ENCODE data around the gene NDE1.
"Not testable (repeated sequence)": the region's sequence is repeated elsewhere in the genome, so short reads cannot be mapped to it uniquely, and the experiment has no call there.

NDE1 gene, protein sequence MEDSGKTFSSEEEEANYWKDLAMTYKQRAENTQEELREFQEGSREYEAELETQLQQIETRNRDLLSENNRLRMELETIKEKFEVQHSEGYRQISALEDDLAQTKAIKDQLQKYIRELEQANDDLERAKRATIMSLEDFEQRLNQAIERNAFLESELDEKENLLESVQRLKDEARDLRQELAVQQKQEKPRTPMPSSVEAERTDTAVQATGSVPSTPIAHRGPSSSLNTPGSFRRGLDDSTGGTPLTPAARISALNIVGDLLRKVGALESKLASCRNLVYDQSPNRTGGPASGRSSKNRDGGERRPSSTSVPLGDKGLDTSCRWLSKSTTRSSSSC

DNA sequence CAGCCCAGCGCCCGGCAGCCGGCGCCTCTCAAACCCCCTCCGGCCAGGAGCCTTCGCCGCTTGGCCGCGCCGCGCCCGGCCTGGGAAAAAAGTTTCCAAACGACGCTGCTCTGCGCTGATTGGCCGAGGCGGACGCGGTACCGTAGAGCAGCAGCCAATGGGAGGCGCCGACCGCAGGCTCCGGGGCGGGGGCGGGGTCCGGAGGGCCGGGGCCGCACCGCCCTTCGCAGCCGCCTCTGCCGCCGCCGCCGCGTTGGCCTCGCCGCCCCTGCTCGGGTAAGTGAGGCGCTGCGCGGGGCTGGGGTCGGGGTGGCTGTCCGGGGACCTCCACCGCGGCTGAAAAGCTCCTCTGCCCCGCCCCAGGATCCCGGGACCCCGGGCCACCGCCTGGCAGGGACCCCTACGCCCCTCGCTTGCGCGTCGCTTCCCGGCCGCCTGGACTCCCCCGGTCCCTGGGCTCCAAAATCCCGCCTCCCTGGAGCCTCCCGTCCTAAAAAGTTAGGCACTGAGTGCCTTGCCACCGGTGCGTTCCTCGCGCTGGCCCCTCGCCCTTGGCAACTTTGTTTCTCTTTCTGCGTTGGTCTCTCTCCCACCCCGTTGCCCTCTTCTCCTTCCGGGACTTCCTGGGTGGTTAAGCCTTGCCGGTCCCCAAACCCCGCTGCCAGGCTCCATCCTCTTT, at the start of gene NDE1:
Gene NDE1, plus strand, starts transcription at position 227 of the 679 bp plus-strand sequence. CDS start 14,534 bp downstream, outside the sequence.
- peak; percentile 69 to 74 for DNase-seq (ENCODE audit: low read depth in 2 of 2)

DNA sequence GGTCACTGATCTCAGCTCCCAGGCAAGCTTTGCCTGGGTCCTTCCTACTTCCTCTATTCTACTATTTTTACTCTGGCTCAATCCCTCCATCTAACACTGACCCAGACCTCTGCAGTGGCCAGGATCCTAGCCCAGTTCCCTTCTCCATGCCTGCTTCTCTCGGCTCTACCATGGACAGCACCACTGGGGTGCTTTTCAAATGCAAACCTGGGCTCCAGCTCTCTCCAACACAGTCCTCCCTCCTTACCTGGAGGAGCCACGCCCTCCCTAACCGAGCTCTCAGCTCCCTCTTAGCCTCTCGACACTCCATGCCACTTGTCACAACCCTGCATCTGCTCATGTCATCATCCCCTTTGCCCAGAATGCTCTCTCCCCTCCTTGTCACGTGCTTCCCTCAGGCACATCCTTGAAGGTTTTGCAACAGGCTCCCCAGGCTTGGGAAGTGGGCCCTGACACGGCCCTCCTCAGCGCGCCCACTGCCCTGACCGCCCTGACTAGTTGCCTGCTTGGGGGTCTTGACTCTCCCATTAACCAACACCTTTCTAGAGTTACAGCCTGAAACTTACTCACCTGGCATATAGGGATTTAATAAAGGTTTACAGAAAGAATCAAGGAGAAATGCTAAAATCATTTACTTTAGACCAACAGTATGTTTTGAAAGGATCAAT, 48.7 kb upstream of the NDE1 start:
- no peak for DNase-seq (ENCODE audit: low read depth in 2 of 2)

DNA sequence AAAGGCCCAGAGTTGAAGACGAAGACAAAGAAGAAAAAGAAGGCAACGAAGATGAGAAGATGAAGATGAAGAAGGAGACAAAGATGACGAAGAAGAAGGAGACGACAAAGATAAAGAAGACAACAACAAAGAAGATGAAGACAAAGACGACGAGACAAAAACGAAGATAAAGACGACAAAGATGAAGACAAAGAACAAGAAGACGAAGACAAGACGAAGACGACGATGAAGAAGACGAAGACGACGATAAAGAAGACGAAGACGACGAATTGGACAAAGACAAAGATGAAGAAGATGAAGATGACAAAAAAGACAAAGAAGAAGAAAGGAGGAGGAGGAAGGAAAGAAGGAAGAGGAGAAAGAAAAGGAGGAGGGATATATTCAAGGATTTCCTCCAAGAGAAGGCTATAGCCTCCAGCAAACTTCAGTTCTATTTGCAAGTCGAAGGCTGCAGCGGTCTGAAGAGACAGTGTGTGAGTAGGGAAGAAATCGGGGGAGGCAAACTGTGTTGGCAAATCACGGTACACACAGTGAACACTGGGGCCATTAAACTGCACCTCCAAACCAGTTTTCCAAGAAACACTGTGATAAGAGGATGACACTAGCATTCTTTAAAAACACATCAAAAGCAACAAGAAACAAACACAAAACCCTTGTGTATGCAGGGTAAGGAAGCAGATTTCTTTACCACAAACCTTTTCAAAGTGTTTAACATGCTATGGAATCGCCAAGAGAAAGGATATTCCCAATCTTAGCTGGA, 47.6 kb upstream of the NDE1 start:
- DNase-seq (ENCODE audit: low read depth in 2 of 2): no peak

DNA sequence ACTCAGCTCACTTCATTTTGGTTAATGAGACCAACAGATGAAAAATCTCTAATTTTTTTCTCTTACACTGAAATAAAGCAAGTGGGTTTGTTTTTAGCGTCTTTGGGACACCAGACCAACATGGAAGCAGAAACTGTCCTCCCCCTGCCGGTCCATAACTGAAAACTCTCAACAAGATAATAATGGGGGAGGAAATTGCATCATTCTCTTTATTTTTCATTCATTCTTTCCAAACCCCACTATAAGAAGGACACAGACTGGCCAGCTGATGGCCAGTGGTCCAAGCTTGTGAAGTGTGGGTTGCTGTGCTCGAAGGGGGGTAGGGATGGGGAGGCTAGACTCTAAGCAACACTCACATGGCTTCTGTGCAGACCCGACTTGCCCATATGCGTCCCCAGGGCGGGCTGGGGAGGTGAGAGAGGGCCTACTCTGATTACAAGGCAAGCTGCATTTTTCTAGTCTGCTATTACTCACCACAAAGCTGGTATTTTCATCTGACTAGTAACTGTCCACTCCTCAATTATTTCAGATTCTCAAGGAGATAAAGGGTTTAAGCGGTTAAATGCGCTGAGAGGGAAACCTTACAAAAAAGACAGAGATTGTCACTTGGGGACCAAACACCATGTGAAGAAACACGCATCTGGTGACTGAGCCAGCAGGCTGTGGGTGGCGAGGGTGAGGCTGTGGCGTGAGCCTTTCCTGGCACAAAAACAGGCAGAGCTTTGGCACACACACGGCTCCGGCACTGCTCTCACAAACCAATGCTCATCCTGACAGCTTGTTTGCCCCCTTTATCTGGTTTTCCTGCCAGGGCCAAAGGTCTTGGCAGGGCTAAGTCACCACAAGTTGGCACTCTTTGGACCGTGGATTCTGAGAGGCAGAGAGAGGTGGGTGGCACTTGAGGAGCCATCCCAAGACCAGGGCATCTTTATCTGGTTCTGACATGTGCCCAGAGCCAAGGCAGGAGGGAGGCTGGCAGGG, 45.3 kb upstream of the NDE1 start:
- DNase-seq (ENCODE audit: low read depth in 2 of 2): no peak

DNA sequence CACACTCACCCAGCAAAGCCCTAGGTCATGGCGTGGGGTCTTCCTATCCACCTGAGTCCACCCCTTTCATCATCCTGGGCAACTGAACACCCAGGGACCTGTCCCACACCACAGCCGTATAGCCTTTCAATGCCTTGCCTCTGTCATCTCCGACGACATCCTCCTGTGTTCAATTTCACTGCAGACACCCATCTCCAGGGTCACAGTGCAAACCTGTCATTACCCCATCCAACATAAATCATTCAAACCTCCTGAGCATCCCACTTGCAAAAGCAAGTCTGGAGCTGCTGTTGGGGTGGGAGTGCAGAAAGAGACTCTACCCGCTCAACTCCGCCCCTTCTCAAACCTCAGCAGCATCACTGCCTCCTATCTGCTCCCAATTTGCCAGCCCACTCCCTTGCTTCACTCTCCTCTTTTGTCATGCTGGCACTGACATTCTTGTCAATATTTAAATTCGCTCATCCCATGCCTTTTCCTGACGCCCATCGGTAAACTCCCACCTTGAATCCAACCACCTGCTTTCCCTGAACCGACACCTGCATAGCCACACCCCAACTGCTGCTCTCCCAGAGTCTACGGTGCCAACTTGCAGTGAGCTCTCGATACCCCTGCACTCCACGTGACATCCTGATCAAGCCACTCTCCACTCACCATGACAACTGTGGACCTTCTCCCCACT, 44.1 kb upstream of the NDE1 start:
- DNase-seq (ENCODE audit: low read depth in 2 of 2): no peak

DNA sequence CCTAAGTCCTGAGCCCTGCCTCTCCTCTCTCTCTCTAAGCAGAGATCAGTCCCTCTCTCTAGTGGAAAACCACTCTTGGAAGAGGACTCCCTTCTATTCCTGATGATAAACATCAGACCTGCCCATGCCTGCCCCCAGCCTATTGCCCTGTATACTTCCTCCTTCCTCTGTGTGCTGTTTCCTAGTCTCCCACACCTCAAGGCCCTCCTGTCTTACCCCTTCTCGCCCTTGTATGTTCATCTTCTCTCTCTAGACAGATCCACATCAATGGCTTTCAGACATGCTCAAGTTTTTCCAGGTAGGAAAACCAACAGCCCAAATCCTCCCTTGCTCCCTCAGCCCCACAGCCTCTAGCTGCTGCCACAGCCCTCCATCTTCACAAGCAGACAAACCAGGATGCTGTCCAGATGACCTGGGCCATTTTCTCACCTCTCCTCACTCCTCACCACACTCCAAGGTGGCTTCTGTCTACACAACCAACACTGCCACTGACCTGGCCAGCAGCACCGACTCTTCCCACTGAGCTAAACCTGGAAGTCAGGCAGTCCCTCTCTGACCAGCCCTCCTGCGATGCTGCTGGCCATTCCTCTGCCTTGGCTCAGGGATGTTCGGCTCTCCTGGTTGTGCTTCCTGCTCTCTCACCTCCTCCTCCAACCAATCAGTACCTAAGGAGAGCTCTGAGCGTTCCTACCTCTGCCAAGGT, 43.4 kb upstream of the NDE1 start:
- no peak for DNase-seq (ENCODE audit: low read depth in 2 of 2)

DNA sequence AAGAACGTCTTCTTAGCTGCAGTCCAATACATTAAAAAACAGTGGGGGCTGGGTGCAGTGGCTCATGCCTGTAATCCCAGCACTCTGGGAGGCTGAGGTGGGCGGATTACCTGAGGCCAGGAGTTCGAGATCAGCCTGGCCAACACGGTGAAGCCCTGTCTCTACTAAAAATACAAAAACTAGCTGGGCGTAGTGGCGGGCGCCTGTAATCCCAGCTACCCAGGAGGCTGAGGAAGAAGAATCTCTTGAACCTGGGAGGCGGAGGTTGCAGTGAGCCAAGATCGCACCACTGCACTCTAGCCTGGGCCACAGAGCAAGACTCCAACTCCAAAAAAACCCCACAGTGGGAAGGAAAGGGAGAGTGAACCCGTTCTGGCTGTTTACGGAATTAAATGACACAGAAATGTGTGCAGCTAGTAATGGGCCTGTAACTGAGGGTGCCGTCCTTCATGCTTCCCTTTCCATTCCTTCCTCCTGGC, 42.8 kb upstream of the NDE1 start:
- not testable (repeated sequence) for DNase-seq (ENCODE audit: low read depth in 2 of 2)

DNA sequence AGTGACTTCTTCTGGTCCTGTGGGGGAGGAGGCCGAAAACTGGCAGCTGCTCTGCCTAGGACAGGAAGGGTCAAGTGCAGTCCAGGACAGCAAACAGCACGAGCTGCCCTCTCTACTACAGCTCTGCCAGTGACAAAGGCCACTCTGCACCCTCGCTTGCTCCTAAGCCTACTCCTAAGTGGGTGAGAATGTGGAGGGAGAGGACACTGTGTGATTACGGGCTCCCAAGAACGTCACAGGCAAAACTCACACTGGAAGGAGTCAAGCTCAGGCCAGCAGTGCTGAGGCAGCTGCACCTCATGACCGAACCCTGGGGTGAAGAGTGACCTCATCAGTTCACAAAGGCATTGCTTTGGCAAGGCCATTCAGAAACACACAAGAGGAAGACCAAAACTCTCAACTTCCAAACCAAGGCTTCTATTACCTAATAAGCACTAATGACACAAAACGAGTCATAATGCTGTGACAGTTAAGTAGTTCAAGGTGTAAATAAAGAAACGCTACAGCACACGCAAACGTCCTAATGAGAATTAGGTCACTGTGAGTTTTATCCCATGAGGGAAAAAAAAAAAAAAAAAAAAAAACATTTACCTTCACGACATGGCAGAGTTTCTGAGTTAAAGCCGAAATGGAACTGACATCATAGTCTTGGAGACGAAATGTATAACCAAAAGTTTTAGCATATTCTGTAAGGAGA, 42.2 kb upstream of the NDE1 start:
- no peak for DNase-seq (ENCODE audit: low read depth in 2 of 2)

DNA sequence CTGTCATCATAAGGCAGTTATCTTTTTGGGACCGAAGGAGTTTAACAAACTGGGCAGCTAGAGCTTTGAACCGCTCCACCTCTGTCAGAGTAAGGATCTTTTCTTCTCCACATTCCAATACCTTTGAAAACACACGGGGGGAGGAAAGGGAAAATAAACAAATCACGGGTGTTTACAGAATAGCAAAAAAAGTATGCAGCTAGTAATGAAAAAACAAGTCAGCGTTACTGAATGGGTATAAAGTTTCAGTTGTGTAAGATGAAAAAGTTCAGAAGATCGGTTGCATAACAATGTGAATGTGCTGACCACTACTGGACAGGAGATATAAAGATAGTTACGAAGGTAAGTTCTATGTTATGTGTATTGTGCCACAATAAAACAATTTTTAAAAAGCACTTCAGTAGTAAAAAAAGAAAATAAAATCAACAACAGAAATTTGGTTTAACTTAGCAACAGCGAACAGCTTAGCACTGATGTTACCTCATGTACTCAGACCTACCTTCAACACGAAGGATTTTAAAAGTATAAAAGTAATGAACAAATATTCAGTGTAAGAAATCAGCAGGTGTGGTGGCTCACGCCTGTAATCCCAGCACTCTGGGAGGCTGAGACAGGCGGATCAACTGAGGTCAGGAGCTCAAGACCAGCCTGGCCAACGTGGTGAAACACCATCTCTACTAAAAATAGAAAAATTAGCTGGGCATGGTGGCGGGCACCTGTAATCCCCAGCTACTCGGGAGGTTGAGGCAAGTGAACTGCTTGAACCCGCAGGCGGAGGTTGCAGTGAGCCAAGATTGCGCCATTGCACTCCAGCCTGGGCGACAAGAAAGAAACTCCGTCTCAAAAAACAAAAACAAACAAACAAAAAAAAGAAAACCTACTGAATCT, 41.4 kb upstream of the NDE1 start:
- DNase-seq (ENCODE audit: low read depth in 2 of 2): no peak

DNA sequence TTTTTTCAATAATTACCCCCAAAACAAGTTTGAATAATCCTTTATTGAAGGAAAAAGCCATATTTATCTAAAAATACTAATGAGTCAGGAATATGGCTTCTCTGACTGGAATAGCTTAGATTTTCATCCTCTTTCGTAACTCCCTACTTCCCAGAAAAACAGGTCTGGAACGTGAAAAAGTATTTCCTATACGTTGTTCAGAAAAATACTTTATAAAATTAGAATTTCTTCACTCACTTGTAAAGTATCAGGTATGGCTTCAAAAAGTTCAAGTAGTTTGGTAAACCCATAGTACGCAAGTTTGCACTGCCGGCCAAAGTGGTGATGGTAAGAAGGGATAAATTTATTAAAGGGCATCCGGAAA, 40.8 kb upstream of the NDE1 start:
- DNase-seq (ENCODE audit: low read depth in 2 of 2): no peak

DNA sequence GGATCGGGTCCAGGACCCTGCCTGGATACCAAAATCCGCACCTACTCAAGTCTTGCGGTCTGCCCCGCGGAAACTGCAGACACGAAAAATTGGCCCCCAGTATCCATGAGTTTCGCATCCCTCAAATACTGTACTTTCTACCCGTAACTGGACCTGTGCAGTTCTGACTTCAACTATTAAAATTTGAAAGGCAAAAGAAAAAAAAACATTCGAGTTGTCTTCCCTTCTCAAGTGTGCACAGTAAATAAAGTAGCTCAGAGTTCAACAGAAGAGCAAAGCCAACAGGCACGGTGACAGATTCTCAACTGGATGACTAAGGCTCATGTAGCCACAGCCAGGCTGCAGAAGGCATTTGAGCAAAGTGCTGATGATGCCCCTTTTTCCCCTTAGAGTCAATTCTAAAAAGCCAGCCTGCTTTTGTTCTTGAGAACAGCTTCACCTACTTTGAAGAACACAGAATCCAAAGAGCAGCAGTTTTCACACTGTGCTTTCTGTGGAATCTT, 39.6 kb upstream of the NDE1 start:
- no peak for DNase-seq (ENCODE audit: low read depth in 2 of 2)

DNA sequence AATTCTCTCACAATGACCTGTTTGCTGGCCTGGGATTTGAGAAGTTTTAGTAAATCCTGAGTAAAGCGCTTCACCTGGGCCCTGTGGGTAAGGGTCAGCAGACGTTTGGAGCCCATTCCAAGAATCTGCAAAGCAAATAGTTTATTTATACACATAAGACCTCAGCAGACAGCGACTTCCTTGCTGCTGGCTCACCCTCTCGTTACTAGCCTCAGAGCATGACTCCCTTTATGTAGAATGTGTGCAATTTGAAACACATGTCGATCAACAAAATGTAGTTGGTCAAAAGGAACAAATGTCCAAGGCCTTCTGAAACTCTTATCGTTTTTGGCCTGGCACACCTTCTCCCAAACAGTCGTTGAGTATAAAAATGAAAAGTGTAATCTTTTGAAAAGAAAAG, 38.4 kb upstream of the NDE1 start:
- DNase-seq (ENCODE audit: low read depth in 2 of 2): no peak

DNA sequence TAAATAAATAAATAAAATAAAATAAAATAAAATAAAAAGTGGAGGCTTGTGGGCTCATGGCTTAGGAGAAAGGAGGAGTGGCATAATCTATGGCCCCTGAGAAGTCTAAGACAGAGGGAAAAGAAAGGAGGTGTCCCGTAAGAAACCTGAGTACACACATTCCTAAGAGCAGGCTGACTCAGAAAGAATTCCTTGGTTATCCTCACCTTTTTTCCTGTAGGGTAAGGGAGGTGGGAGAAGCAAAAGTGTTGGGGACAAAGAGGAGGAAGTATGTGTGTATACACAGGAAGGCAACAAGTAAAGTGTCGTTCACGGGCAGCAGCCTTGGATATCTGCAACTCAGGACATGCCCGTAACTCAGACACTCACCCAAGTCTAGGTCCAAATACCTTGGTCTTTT, 36.4 kb upstream of the NDE1 start:
- DNase-seq (ENCODE audit: low read depth in 2 of 2): no peak

DNA sequence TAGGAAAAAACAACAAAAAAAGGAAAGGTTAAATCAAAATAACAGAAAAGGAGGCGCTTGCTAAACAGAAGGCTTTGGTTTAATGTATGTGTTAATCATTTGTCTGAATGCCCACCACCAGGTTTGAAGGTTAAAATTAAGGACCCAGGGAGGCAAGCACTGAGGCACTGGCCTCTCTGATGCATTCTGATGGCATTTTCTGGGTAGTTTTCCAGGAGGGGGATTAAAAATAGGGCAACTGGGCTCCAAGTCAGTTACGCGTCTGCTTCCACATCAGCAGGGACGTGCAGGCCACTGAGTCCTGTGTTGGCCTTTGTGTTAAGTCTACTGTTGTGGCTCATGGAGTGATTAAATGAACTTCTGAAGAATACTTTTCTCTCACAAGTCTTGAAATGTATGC, 34.0 kb upstream of the NDE1 start:
- DNase-seq (ENCODE audit: low read depth in 2 of 2): no peak

DNA sequence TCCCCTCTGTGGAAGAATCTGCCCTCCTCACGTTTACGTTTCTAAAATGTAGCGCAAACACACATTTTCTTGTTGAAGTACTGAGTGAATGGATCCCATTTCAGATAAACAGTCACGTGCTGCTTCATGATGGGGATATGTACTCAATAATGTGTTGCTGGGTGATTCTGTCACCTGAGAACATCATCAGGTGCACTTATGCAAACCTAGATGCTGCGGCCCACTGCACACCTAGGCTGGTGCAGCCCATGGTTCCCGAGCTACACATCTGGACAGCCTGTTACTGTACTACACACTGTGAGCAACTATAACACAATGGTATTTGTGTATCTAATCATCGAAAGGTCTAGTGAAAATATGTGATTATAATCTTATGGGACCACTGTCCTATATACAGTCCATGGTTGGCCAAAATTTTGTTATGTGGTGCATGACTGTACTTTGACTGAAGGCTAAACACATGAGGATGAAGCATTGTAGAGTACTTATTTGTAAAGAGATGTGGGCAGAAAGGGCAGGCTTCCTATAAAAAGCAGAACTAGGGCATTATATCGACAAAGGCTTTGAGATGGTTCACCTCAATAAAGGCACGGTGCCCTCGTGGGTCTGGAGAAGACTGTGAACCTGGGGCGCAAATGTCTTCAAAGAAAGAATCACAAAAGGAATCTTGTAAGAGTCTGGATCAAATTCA, 33.4 kb upstream of the NDE1 start:
- DNase-seq (ENCODE audit: low read depth in 2 of 2): no peak

DNA sequence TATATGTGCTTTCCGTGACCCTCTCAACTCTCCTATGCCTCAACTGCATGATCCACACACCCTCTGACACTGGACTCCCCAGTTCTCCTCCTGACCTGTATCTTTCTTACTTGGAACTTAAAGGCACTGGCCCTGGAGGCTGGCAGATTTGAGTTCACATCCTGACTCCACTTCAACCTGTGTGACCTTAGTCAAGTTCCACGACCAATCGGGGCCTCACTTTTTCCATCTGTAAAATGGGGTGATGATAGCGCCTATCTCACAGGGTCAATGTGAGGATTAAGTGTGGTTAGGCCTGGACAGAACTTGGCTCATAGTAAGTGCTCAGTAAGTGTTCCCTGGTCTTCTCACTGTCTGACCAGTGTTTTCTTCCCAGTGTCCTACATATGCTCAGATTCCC, 32.1 kb upstream of the NDE1 start:
- DNase-seq (ENCODE audit: low read depth in 2 of 2): no peak

DNA sequence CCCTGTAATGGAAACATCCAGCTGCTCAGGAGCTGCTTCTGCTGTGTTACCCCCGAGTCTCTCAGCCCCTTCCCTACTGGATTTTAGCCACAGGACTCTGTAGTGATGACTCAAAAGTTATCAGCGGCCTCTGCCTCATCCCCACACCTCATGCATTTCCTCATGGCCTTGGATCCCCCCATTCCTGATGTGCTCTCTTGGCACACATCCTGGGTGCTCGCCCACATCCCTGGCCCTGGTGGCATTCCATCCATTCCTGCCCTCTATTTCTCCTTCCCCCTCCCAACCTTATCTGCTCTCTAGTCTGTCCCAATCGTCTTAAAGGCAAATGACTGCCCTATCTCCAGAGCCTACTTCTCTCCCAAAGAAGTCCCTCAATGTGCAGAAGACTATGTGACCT, 31.7 kb upstream of the NDE1 start:
- no peak for DNase-seq (ENCODE audit: low read depth in 2 of 2)
